Mucosa of stomach (tissue), 1 donor: ENCODE data around the gene MED27.

Experiments used
- H3K27me3 ChIP-seq: one replicate; pipeline ENCODE4 v1.7.0; 2013; ENCODE audit warnings: mild to moderate bottlenecking, low read length; ENCODE audit not compliant: control insufficient read depth, insufficient read depth
- H3K36me3 ChIP-seq: one replicate; pipeline ENCODE4 v1.7.0; 2013; ENCODE audit warnings: low read length; ENCODE audit not compliant: control insufficient read depth, insufficient read depth
- H3K4me1 ChIP-seq: one replicate; pipeline ENCODE4 v1.7.0; 2013; ENCODE audit warnings: mild to moderate bottlenecking, low read length; ENCODE audit not compliant: control insufficient read depth, insufficient read depth
- H3K4me3 ChIP-seq: one replicate; pipeline ENCODE4 v1.7.0; 2013; ENCODE audit warnings: low read length
- H3K9ac ChIP-seq: one replicate; pipeline ENCODE4 v1.7.0; 2013; ENCODE audit warnings: mild to moderate bottlenecking, low read length, moderate library complexity
- H3K9me3 ChIP-seq: one replicate; pipeline ENCODE4 v1.7.0; 2013; ENCODE audit warnings: mild to moderate bottlenecking, low read length, moderate library complexity; ENCODE audit not compliant: control insufficient read depth
- donor health status: Pancreatic carcinoma.

MED27 gene

DNA sequence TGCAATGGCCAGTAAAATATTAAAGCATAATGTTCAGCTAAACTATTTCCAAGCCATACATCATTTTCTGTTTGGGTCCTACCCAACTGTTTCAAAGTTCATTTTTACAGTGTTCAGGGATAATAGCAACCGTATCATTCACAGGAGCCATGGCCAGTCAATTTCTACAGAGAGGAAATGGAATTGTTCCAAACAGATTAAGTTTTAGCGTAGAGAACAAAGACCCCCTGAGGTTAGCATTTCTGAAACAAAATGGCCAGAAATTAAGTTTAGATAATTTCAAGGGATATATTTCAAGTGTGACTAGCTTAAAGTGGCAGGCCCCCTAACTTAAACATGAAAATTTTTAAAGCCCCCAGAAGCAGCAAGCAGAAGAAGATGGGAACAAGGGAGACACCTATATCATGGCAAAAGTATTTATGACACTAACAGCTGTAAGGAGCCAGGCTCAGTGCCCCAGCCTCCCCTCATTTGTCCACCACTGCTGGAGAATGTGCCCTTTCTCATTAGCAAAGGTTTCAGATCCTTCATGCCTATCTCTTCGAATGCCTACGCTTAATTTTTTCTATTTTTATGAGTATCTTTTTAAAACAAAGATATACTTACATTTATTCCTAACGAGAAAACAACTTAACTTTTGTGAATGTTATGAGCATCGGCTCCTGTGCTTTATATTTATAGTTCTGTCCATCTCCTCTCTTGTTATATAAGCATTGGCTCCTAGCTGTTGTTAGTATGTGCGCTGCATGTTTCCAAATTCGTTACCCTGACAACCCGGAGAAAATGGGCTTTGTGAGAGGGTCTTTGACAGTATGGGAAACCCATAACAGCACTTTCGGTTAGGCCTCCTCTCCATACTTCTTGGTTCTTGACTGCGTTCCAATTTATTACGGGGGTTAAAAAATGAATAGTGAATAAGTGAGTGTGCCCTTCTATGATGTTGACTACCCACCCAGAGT lies 116.3 kb downstream of the MED27 start:
- no peaks in the 10 kb centered on the region for H3K36me3 ChIP-seq
- no peaks in the 10 kb centered on the region for H3K27me3 ChIP-seq
- H3K9ac ChIP-seq = no peak overlapping the region
- H3K4me1 ChIP-seq = no peaks in the 10 kb centered on the region
- H3K4me3 ChIP-seq = no peak overlapping the region
- no peaks in the 10 kb centered on the region for H3K9me3 ChIP-seq

GRCh38 chr9:131961496-131961880 lies 118.2 kb downstream of the MED27 start:
- no peaks in the 10 kb centered on the region for H3K36me3 ChIP-seq
- H3K9ac ChIP-seq = no peak overlapping the region
- H3K4me1 ChIP-seq = no peaks in the 10 kb centered on the region
- no peaks in the 10 kb centered on the region for H3K9me3 ChIP-seq
- no peaks in the 10 kb centered on the region for H3K27me3 ChIP-seq
- no peak overlapping the region for H3K4me3 ChIP-seq

GRCh38 chr9:131960851-131961495 lies 118.7 kb downstream of the MED27 start:
- Histone ChIP-seq H3K9me3 (no peaks in the 10 kb centered on the region), H3K4me3 (no peak overlapping the region), H3K27me3 (no peaks in the 10 kb centered on the region), H3K4me1 (no peaks in the 10 kb centered on the region), H3K9ac (no peak overlapping the region), H3K36me3 (no peaks in the 10 kb centered on the region)

DNA sequence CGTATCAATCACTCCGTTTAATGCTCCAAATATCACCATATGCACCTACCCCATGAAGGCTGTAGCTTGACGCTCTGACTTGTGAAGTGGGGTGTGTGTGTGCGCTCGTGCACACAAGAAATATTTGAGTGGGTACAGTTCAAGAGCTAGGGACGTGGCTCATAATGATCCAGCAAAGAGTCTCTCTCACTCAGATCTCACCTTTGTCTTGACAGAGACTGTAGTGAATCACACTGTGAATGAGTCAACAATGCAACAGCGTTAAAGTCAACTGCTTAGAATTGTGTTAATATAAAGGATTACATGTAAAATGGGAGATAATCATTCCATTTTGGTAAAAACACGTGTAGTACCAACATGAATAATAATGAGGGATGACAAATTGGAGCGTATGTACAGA lies 119.4 kb downstream of the MED27 start:
- no peaks in the 10 kb centered on the region for H3K9me3 ChIP-seq
- H3K27me3 ChIP-seq = no peaks in the 10 kb centered on the region
- H3K36me3 ChIP-seq = no peaks in the 10 kb centered on the region
- no peak overlapping the region for H3K9ac ChIP-seq
- H3K4me1 ChIP-seq = no peaks in the 10 kb centered on the region
- H3K4me3 ChIP-seq = no peak overlapping the region

GRCh38 chr9:131959887-131960286 lies 119.8 kb downstream of the MED27 start:
- H3K36me3 ChIP-seq = no peaks in the 10 kb centered on the region
- no peak overlapping the region for H3K4me3 ChIP-seq
- no peaks in the 10 kb centered on the region for H3K9me3 ChIP-seq
- no peak overlapping the region for H3K9ac ChIP-seq
- H3K27me3 ChIP-seq = no peaks in the 10 kb centered on the region
- H3K4me1 ChIP-seq = no peaks in the 10 kb centered on the region

DNA sequence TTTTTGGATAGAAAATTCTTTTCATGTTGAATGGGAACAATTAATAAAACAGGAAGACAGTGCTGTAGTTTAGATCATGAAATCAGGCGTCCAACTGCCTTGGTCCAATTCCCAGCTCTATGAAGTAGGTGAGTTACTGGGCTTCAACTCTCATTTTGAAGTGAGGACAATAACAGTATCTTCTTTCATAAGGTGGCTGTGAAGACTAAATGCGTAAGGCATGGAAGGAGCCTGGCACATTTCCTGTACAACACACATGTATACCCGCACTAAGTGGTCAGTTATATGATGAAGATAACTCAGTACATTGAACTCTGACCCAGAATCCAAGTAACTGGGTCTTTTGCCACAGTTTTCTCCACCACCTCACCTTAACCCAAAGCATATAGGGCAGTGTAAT lies 120.6 kb downstream of the MED27 start:
- Histone ChIP-seq H3K27me3 (no peaks in the 10 kb centered on the region), H3K4me1 (no peaks in the 10 kb centered on the region), H3K36me3 (no peaks in the 10 kb centered on the region), H3K4me3 (no peak overlapping the region), H3K9me3 (no peaks in the 10 kb centered on the region), H3K9ac (no peak overlapping the region)

DNA sequence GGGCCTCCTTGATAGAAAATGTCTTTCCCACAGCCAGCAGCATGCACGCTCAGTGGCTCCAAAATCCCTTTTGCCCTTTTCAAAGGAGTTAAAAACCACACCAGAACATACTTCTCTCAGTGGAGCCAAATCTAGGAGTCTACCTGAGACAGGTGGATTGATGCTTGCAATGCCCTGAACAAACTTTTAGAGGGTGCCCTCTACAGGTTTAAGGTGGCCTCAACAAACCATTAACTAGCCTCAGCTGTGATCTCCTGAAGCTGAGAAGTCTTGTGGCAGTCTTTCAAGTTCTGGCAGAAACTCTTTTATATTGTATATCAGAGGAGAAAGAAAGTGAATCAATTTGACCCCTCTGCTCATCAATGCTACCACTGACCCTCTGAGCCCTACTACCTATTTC lies 125.4 kb downstream of the MED27 start:
- no peaks in the 10 kb centered on the region for H3K9me3 ChIP-seq
- no peaks in the 10 kb centered on the region for H3K27me3 ChIP-seq
- no peaks in the 10 kb centered on the region for H3K4me1 ChIP-seq
- no peaks in the 10 kb centered on the region for H3K36me3 ChIP-seq
- no peak overlapping the region for H3K9ac ChIP-seq
- H3K4me3 ChIP-seq = no peak overlapping the region

DNA sequence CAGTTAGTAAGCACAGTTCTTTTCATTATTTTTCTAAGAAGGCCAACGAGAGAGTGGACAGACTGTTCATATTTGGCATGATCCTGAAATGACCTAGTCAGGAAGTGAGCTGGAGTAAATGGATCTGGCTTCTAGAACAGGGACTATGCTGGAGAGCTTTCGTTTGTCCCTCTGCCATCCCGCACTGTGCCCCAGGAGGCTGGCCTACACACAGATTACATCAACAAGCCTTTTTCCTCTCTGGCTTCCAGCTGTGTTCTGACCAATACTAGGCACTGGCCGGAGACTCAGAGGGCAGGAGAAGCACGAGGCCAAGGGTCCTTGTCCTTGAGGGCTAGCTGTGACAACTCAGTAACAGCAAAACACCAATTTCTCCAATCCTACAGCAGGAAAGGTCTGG lies 127.8 kb downstream of the MED27 start:
- H3K4me1 ChIP-seq = no peaks in the 10 kb centered on the region
- no peaks in the 10 kb centered on the region for H3K36me3 ChIP-seq
- no peak overlapping the region for H3K9ac ChIP-seq
- no peak overlapping the region for H3K4me3 ChIP-seq
- H3K27me3 ChIP-seq = no peaks in the 10 kb centered on the region
- no peaks in the 10 kb centered on the region for H3K9me3 ChIP-seq

DNA sequence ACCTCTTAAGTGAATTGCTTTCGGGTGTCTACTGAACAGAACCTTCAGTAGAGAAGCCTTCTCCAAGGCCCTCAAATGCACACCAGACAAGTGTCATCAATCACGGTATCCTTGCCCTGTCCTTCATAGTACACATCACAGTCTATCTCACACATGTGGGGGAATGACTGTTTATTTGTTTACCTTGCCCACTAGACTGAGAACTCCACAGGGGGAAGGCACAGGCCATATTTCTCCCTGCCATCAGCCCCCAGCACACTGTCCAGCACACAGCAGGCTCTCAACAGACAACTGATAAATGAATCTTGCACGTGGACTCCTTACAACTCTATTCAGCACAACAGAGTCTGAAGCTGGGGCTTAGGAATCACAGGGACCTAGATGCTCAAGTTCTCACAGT lies 128.5 kb downstream of the MED27 start:
- Histone ChIP-seq H3K27me3 (no peaks in the 10 kb centered on the region), H3K9ac (no peak overlapping the region), H3K4me1 (no peaks in the 10 kb centered on the region), H3K9me3 (no peaks in the 10 kb centered on the region), H3K4me3 (no peak overlapping the region), H3K36me3 (no peaks in the 10 kb centered on the region)

DNA sequence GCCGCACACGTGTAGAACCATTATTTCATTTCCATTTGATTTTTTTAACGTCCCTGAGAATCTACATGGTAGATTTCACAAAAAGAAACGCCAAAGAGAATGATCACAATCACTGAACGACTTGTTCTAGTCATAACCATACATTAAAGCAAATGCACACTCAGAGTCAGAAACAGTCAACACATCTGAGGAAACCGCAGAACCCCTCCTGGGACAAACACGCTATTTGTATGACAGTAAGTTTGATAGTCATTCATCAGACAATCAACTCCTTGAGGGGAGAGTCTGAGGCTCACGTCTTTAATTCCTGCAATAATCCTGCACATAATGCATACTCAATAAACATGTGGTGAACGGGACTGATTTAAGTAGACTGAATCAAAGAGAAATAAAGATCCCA lies 129.2 kb downstream of the MED27 start:
- Histone ChIP-seq H3K4me3 (no peak overlapping the region), H3K9me3 (no peaks in the 10 kb centered on the region), H3K27me3 (no peaks in the 10 kb centered on the region), H3K4me1 (no peaks in the 10 kb centered on the region), H3K9ac (no peak overlapping the region), H3K36me3 (no peaks in the 10 kb centered on the region)

DNA sequence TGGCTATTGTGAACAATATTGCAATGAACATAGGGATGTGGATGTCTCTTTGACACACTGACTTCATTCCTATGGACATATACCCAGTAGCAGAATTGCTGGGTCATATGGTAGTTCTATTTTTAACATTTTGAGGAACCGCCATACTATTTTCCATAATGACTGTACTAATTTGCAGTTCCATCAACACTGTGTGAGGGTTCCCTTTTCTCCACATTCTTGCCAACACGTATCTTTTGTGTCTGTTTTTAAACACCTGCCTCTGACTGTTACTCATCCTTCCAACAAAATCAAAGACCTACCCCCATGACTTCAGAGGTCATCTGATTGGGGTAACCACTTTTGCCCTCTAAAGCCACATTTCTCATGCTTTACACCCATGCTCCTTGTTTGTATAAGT lies 133.5 kb downstream of the MED27 start:
- H3K4me1 ChIP-seq = no peaks in the 10 kb centered on the region
- H3K4me3 ChIP-seq = no peak overlapping the region
- H3K27me3 ChIP-seq = no peaks in the 10 kb centered on the region
- no peak overlapping the region for H3K9ac ChIP-seq
- H3K9me3 ChIP-seq = no peaks in the 10 kb centered on the region
- H3K36me3 ChIP-seq = no peaks in the 10 kb centered on the region

DNA sequence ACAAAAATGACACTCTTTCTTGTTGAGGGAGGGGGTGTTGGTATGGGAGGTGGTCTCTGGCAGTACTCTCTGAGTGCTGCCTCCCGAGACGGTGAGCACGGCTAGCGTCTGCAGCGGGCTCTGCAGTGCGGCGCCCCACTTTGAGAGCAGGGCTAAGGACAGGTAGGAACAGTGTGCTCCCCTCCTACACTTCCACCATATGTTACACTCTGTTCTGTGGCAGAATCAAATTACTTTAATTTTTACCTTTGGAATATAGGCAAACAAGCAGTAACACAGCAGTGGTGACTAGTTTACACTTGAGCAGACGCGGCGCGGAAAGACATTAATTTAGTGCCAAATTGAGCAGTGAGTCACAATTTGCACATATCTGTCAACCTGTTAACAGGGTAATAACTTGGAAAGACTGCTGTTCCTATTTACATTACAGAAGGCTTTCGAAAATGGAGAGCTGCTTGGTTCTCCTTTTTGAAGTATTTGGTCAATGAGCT lies 136.3 kb downstream of the MED27 start:
- H3K4me3 ChIP-seq = no peak overlapping the region
- H3K9ac ChIP-seq = no peak overlapping the region
- H3K36me3 ChIP-seq = no peaks in the 10 kb centered on the region
- H3K27me3 ChIP-seq = no peaks in the 10 kb centered on the region
- no peaks in the 10 kb centered on the region for H3K4me1 ChIP-seq
- no peaks in the 10 kb centered on the region for H3K9me3 ChIP-seq
